22Rv1 (cell line): ENCODE measurements around the gene FZD7.

ENCODE experiments used
- H3K27ac ChIP-seq: fragments of 450-650 bp; 2 replicates; pipeline ENCODE4 v1.5.1; 2017
- CTCF ChIP-seq: fragments of 450-650 bp; IDR thresholded peaks from 2 replicates; pipeline ENCODE4 v1.5.1; 2017; ENCODE audit warnings: mild to moderate bottlenecking
- ZFX ChIP-seq: fragments of 450-650 bp; IDR thresholded peaks from 2 replicates; pipeline ENCODE4 v1.6.1; 2017; ENCODE audit warnings: antibody characterized with exemption, borderline replicate concordance

Gene FZD7

DNA sequence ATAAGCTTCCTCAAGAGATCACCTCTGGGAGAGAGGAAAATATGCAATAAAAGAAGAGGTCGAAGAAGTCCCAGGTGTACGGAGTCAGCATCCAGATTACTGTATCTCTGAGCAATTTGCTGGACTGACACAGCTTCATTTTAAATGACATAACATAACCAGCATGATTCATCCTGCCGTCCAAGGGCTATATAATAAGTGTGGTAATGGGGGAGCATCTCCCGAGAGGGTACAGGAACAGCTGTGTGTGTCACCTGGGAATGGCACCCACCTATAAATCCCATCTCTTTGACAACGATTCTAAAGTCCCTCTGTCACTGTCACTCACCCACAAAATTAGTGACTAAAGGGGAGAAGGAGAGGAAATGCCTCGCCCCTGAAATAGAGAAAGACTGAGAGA, 19.3 kb upstream of the FZD7 start:
- no peak overlapping the region for H3K27ac ChIP-seq
- TF ChIP-seq ZFX (no peak), CTCF (no peak)

- TF ChIP-seq CTCF, result no peak
- TF ChIP-seq ZFX, result no peak
- H3K27ac ChIP-seq, result no peak overlapping the region
These were observed 18.9 kb upstream of the FZD7 start for GRCh38 chr2:202014759-202015211.

DNA sequence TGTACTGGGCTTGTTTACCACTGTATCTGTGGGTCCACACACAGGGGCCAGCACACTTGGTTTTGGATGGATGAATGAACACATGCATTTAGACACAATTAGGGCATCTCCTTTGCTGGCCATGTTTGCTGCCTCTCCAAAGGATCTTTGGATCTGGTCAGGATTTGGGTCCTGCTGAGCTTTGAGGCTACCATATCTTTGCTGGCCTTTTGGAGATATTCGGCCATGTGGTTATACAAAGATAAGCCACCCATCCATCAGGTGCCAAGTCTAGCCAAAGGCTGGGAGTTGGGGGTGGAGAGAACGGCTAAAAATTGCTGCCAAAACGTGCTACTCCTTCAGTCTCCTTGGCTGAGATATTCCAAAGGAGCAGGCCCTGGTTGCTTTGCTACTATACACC, 18.2 kb upstream of the FZD7 start:
- TF ChIP-seq ZFX, result no peak
- no peak for TF ChIP-seq CTCF
- H3K27ac ChIP-seq, result no peak overlapping the region

DNA sequence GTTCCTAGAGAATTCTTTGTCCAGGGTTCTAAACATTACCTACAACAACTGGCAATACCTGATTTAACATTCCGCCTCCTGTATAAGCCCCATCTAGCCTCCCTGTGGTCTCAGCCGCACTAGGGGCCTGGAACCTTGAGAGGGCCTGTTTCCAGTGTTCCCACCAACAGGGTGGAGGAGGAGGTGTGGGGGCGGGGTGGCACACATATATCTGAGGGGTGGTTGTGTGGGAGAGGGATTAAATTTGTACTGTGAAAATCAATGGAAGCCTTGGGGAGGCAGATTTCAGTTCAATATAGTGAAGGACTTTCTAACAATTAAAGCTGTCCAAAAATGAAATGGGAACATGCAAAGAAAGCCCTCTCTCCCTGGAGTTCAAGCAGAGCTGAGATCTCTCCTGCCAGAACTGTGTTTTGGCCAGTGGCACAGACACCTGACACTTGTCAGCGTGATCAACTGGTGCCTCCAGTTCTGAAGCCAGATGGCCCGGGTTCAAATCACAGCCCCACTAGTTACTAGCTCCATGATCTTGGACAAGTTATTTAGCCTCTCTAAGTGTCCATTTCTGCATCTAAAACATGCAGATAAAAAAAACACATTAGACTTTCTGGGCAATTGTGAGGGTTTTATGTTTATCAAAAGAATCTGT, 17.0 kb upstream of the FZD7 start:
- no peak overlapping the region for H3K27ac ChIP-seq
- TF ChIP-seq ZFX (no peak), CTCF (no peak)

DNA sequence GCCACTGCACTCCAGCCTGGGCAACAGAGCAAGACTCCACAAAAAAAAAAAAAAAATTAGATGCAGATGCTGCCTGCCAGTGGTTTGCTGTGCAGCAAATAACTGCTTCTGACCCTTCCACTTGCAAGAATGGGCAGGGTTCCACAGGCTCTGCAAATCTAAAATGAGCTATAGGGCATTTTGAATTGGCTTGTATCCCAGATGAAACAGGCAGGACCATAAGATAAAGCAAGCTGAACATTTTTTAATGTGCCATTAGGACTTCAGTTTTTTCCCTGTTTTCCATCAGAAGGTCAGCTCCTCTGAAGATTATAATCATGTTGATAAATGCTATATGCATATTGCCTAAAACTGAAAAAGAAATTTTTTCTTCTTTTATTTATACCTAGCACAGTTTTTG, 15.7 kb upstream of the FZD7 start:
- TF ChIP-seq ZFX (no peak), CTCF (no peak)
- H3K27ac ChIP-seq, result no peak overlapping the region

DNA sequence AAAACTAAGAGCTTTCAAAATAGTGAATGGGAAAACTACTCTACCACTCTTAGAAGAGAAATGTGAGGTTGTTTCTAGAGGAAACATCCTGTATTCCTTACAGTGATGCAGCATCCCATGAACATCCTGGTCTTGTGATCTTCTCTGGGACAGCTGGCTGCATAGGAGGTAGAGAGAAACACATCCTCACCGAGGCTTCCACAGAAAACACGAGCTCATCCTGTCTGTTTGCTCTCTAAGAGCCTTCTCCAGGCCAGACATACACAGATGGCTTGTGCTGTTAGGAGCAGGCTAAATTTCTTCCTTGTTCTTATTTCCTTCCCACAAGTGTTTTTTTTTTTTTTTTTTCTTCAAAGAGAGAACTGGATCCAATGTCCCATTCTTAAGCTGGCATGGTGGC, 14.7 kb upstream of the FZD7 start:
- H3K27ac ChIP-seq, result no peak overlapping the region
- TF ChIP-seq ZFX, result no peak
- TF ChIP-seq CTCF, result no peak

GRCh38 chr2:202019689-202020450, 13.8 kb upstream of the FZD7 start:
- TF ChIP-seq ZFX (no peak), CTCF (no peak)
- no peak overlapping the region for H3K27ac ChIP-seq
